SK-N-MC (cell line): ENCODE data around the gene ISYNA1.

Experiments
- EZH2 ChIP-seq: fragments of 200-600 bp; sonication (generic); IDR thresholded peaks from one replicate; pipeline ENCODE4 v1.6.1; 2017; ENCODE audit warnings: antibody characterized with exemption
- POLR2AphosphoS5 ChIP-seq: IDR thresholded peaks from 2 replicates; pipeline ENCODE4 v1.6.1; 2012; ENCODE audit warnings: mild to moderate bottlenecking, low read depth, low read length, borderline replicate concordance

GRCh38 chr19:18445262-18445948 lies 7.5 kb upstream of the ISYNA1 start:
- TF ChIP-seq POLR2AphosphoS5 (no peak), EZH2 (no peak)
